Measurements from ENCODE around the gene NHERF1.

The NHERF1 gene

DNA sequence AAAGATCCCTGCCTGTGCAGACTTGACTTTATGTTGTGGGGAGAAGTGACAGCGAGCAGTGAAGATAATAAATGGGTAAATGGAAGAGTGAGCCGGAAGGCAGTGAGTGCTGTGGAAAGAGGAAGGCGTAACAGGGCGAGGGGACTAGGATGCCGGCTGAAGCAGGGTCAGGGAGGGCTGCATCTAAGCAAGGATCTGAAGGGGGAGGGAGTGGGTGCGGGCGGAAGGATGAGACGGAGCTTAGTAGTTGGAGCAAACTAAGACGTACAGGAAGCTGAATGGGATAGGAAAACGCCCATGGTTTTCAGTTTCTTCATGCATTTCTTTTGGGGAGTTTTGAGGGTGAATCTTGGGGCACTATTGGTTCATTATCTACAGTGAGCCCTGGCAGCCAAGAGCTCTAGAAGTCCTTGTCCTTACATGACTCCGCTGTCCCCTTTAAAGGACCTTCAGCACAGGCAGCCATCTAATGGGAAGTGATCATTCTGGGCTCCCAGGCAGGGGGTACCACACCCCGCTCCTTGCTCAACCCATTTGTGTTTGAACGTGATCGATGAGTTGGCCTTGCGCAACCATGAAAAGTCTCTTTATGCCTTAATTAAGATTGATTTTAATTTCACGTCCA is 38.1 kb downstream of the NHERF1 start:
- DNase-seq = no peak

DNA sequence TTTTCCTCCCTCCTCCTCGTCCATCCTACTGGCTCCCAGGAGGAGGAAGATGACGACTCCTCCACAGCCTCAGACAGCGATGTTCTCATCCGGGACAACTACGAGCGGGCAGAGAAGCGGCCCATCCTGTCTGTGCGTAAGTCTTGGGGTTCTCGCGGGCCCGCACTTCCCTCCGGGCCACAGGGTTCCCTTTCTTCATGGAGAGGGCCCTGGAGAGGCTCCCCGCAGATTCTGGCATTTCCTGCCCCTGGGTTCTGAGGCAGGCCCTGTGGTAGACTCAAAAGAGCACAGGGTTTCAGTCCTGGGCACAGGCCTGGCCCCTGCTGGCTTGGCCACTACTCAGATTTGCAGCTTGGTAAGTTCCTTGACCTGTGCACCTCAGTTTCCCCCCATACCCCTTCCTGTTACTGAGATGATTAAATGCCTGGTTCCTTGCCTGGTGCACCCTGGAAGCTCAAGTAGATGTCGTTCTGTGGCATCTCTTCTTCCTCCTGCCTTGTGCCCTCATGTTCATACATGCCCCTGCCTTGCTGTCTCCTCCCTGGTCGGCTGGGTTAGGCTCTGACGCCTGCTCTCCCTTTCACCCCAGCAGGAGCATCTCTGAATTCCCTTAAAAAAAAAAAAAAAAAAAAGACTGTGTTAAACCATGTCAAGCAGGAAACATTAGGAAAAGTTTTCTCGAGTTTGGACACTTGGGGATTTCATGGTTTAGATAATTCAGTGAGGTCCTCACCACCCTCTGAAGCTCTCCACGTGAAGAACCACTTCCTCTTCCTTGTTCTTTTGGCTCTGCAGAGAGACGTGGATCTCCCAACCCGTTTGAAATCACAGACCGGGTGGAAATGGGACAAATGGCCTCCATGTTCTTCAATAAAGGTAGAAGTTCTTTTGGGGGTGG is 42.0 kb downstream of the NHERF1 start:
- DNase-seq = no peak

DNA sequence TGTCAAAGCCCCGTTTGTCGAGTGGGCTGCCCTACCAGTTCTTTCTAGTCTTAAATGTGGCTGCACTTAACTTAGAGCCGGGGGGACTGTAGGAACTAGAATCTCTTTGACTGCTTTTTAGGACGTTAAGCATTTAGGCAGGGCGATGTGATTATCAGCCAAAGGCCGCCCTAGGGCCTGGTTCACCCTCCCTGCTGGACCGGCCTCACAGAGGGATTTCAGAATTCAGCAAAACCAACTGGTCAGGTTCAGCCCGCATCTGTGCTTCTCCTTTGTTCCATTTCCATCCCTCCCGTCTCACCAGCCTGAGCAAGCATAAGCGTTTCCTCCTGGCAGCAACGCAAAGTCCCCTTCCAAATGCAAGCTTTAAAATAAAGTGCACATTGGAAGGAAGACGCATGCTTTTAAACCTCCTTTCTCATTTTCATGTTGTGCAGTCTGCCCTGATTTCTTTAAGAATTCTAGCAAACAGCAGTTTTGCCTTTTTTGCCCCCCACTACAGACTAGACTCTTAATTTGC is 44.2 kb downstream of the NHERF1 start:
- DNase-seq = no peak

DNA sequence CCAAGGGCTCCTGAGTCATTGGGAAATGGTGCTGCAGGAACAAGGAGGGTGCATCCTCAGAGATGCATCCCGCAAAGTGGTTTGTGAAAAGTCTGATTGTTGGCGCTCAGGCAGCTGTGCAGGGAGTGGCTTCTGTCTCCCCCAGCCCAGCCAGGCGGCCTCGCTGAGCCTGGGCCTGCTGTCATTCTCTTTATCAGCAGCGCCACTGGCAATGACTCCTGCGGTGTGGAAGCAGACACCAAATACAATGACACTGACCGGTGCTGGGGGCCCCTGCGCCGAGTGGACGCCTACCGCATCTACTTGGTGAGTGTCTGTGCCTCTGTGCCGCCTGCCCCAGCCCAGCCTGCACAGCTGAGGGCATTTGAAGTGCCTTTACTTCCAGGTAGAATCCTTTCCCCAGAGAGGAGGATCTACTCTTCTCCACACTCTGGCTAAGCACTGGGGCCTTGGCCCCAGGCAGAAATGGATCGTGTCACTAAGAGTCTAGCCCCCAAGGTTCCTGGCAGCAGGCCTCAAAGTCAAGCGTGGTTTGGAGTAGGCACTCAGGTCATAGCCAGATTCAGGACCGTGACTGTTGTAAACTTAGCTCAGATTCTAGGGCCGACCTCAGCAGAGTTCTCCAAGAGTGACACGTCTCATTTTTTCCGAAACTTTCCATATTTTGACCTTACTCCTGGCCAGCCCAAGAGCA is 47.0 kb downstream of the NHERF1 start:
- no peak for DNase-seq

DNA sequence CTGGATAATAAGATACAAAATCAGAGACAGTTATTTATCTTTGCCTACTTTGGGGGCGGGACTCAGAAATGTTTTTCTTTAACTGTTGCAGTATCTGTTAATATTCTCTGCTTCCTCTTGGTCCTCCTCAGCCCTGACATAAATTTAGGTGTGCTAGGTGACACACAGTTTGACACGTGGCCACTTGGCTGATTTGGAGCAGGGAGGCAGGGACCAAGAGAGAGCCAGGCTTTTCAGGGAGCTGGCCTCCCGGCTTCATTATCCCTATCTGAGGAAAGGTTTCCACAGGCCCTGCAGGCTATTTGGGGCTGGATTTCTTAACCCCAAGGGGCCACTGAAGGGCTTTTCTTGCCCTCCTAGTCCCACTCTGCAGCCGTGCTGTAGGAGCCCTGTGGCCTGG is 47.8 kb downstream of the NHERF1 start:
- DNase-seq = no peak

DNA sequence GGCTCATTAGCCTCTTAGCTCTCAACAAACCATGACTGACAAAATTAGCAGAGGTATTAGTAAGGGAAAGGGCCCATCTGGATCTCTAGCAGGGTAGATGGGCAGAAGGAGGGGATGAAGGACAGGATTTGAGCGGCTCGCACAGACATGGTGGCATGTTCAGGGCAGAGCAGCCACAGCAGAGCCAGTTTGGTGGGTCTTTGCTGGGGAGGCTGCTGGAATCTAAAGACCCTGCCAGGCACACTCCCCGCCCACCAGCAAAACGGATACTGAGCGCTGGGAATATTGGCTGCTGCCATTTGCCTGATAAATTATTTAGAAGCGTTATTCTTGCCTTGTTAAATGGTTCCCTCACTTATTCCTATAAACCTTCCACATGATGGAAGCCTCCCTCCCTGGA is 48.4 kb downstream of the NHERF1 start:
- no peak for DNase-seq

DNA sequence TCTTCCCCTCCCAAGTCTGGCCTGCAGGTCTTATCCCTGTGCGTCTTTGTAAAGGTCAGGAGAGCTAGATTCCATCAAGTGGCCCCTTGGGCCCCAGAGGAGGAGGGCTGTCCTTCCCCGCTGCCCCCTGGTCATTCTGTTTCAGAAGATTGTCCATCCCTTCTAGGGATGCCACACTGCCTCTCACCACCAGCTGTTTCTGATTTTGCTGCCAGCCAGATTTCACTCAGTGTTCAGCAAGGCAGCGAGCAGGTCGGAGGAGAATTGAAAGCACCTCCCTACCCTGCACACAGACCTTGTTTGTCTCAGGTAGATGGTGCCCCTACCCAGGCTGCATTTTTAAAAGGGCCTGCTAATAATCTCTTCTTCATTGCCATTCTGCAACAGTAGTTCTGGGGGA is 49.4 kb downstream of the NHERF1 start:
- no peak for DNase-seq

DNA sequence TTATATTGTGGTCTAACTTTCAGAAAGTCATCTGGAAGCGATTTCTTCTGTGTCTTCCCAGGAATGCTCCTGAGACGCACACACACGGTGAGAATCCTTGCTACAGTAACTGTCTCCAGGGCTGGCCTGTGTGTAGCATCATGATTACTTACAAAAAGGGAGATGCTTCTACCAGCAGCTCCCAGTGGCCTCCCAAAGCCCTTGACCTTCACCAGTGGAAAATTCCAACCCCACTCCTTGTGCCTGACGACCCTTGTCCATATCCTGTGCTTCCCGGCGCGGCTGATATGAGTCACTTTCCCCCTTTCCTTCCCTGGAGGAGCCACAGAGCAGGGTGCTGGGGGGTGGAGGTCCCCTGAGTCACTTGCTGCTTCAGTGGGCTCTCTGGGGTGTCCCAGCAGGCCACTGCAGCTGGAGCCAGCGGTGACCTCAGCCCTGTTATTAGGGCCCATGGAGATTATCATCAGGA is 49.8 kb downstream of the NHERF1 start:
- no peak for DNase-seq

DNA sequence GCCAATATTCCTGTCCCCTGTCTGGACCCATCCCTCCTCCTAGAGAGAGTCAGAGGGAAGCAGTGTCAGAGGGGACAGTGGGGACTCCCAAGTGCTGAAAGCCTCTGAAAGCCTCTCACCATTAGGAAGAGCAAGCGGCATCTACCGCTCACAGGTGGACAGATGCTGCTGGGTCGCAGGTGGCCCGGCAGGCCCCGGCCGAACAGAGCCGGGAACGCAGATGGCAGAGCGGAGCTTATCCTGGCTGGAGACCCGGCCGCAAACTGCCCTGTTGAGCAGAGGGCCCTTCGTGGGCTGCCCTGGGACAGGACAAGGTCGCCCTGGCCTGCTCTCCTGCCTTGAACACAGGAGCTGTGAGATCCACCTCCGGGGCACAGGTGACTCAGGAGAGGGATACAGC is 50.7 kb downstream of the NHERF1 start:
- no peak for DNase-seq

DNA sequence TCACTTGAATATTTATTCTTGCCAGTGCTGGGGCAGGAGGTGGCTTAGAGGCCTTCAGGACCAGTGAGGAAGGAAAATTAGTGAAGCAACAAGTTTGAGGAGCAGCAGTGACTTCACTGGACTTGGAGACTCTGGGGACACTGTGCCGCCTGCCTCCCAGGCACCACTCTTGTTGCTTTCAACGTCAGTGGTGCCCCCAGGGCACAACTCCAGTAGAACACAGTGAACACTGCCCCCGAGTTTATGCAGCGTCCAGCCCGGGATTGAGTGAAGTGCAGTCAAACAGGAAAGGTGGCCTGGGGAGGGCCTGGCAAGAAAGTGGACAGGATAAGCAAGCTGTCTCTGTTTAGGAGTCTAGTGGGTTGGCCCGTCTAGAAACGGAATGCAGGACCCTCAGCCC is 52.1 kb downstream of the NHERF1 start:
- no peak for DNase-seq

DNA sequence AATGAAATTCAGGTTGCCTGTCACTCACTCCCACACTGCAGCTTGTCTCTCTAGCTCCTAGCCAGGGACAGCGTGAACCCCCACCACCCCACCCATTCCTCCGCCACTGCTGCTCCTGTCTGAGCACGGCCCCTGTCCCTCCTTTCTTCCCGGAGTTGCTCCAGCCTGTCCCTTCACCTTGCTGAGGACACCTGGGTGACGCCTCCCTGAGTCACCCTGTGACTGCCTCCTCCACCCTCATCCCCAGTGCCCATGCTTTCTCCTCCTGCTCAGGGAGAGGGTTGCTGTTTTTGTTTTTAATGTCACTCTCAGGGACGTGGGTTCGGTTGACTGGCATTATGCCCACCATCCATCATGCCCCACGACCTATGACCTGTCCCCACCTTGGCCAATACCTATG is 53.5 kb downstream of the NHERF1 start:
- no peak for DNase-seq

DNA sequence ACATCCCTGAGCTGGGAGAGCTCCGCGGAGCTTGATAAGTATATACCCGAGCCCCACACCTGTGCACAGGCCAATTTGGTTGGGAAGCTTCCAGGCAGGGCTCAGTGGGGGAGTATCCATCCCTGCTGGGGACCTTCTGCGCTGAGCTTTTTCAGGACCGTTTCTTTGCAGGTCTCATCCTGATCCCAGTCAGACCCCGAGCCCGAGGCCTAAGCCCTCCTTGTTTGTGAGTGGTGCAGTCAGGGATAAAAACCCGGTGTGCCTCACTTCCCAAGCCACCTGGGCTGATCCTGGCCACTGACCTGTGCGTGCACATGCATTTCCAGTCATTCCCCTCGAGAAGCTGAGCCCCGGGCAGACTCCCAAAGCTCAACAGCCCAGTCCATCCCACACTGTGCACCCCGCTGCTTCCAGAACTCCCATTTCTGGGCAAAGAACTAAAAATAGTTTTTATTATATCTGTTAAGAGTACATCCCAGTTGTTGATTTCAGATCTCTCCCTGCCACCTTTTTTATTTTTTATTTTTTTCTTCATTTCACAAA is 55.0 kb downstream of the NHERF1 start:
- no peak for DNase-seq

DNA sequence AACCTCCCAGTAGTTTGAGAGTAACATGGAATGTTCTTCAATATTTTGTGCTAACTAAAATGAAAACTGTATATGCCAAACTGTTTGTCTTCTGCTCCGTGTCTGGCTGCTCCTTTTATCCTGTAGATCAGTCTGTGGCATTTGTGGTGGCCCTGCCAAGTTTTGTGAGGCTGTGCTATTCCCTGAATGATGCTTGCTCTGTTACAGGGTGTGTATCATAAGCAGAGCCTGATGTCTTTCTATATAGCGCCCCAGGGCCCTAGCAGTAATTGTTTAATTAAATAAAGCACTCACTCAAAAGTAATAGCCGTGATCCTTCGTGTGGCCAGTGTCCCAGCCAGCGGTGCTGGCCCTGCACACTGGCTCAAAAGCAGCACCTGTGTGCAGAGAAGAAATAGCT is 55.5 kb downstream of the NHERF1 start:
- no peak for DNase-seq

DNA sequence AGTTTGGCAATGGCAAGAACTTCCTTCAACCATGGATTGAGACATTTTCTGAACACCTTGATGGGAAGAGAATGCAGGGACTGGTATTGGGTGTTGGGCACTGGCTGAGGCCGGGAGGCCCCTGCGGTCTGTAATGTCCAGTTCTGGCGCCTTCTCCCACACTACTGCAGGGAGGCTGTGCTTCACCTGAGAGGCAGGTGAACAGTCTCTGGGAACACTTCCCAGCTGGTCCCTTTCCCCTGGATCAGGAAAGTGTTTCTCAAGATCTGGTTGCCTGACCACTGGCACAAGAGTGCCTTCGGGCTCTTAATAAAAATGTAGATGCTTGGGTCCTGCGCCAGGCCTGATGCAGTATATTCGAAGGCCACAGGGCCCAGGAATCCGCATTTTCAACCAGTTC is 56.3 kb downstream of the NHERF1 start:
- DNase-seq = no peak

DNA sequence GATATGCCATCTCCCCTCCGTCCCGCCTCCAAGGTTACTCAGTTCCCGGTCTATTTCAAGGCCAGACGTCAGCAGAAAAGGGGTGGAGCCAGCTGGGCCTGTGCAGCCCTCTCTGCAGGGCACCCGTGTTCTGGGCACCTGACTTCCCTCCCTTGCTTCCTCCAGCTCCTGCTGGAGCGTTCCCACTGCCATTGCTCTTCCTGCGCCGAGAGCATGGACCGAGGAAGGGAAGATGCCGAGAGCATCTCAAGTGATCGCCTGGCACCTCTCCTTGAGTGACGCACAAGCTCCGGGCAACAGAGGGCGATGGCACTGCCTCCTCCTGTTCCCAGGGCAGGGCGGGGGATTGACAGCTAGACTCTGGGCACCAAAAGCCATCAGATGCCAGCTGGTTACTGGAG is 57.2 kb downstream of the NHERF1 start:
- no peak for DNase-seq

DNA sequence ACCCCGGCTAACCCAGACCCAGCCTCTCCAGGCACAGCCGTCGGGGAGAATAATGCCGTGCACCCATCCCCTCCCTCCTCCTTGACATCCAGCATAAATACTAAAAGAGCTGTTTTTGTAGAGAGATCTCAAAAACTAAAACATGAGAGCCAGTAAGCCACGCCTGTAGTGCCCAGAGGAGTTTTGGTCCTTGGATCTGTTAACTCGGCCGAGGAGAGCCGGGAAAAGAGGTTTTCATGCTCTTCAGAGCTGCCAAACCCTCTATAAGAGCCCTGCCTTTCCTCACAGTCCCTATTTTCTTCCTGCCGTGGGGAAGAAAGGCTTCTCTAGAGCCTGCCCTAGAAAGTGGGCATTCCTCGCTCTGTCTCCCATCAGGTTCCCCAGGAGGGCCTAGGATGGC is 57.9 kb downstream of the NHERF1 start:
- DNase-seq = no peak

DNA sequence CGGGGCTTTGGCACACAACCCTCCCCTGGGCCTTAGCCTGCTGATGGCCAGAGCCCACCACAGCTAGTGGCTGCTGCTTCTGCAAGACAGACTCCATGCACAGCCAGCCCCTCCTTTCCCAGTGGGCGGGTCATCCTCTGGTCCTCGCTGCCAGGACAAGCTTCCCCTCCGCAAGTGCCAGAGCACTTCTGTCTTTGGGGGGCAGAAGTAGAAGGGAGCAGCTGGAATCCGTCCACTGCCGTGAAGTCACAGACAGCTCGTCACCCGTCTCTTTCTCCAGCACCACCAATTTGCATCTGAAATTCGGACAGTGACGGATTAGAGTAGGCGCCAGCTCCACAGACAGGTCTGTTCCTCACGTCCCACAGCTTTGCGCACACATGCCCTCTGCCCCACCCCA is 59.0 kb downstream of the NHERF1 start:
- DNase-seq = no peak

DNA sequence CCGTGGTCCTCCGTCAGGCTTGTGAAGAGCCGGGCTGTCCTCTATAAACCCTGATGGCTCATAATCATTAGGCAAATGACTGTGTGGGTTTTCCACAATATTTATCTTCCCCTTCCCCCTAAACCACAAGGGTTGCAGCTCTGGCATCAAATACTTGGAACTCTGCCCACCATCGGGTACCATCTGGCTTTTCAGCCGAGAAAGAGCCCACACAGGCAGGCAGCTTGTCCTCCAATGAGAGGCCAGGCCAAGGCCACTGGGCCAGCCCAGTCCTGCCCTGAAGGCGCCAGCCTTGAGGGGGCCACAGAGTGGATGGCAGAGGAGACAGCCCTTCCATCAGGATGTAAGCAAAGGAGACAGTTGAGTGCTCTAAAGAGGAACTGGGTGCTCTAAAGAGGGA is 59.5 kb downstream of the NHERF1 start:
- no peak for DNase-seq

DNA sequence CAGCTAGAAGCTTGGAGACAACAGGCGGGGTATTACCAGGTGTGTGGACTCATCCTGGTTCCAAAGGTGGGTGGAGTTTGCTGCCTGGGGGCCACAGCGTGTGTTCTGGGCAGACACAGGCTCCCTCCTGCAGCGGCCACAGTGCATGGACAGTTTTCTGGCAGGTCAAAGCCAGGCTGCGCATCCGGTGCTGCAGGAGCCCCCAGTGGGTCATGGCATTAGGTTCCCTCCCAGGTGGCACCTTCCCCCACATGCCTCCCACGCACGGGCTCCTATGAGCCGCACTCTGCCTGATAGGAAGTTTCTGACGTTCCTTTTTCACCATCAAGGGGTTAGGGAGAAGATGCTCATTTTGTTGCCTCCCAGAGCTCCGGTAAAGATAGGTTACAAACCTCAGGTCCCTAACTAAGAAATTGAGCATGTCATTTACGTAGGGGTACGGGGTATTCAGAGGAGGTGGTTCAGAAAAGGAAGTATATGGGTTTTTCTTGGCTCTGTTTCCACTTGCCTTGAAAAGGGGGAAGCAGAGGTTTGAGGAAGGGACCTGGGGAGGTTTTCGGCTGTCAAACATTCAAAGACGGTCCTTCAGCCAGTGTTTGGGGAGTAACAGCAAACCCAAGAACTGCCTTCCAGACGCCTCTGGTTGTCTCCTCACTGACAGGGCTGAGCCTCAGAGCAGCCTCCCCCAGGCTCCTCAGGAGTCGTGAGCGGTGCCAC is 60.4 kb downstream of the NHERF1 start:
- DNase-seq = no peak

DNA sequence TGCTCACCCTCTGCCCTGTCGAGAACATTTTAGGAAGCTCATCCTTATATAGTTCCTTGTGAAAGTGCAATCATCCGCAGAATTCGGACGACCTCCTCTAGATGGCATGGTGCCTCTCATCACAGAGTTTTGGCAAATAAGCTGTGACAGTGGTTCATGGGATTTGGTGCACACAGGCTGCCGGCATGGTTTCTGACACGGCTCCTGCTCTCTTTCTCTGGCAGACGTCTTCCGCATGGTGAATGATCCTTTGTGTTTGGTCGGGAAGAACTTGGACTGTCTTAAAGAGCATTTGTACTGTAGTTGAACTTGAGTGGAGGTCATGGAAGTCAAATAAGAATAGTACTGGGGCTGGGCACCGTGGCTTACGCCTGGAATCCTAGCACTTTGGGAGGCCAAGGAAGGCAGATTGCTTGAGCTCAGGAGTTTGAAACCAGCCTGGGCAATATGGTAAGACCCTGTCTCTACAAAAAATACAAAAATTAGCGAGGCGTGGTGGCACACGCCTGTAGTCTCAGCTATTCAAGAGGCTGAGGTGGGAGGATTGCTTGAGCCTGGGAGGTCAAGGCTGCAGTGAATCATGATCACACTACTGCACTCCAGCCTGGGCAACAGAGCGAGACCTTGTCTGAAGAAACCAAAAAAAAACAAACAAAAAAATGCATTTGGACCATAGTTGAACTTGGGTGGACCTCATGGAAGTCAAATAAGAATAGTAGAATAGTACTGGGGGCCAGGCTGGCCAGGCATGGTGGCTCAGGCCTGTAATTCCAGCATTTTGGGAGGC is 62.5 kb downstream of the NHERF1 start:
- DNase-seq = no peak

DNA sequence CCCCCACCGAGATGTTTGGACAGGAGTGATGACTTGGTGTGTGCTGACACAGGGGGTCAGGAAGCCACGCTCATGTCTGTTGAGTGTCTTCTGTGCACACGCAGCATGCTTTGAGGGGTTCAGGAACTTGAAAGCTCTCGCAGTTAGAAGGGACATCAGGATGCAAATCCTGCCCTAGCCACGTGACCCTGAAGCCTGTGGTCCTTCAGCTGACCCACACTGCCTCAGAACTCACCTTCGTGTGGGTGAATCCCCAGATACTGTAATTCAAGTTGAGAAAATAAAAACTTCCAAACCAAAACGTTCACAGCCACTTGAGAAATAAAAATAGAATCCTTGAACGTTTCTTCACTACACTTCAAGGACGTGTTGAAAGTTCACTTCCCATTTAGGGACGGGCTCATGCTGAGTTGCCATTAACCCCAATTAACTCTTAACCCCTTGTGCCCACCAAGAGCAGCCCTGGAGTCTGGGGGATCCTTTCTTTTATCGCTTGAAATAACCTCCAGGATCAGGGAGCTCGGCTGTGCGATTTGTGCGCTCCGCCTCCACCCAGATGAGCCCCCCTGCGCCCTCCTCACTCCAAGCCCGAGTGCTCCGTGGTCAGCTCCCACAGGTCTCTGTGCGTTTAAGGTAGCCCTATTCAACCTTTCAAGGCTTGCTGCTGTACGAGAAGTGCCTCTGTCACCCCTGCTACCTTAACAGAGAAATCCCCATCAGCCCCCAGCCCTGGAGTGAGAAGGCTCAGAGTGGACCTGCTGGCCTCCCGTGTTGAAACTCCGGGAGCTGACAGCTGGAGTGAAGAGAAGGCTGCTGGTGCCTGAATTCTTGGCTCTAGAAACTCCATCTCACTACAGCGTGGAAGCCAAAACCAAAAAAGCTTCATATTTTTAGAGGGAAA is 63.9 kb downstream of the NHERF1 start:
- DNase-seq = no peak

Measured in T-helper 2 cell (primary cell).